Neural cell (in vitro differentiated cells): ENCODE data around the gene TUBG1. TPM values are rescaled to one million over a fixed set of nuclear protein-coding genes. Genes with fewer than 3 reads are reported as not detected.

Experiments used
- H2AFZ ChIP-seq: fragments of 200-600, 300-800 bp; sonication (generic), shearing (Covaris generic); 2 replicates; pipeline ENCODE4 v1.6.0; 2014; ENCODE audit warnings: low read depth, mild to moderate bottlenecking, antibody characterized with exemption, low read length, moderate library complexity
- H3F3A ChIP-seq: fragments of 200-600 bp; shearing (Covaris generic); 2 replicates; pipeline ENCODE4 v1.6.1; 2016; ENCODE audit warnings: mild to moderate bottlenecking, moderate library complexity, mixed read lengths, antibody characterized with exemption, low read length; ENCODE audit not compliant: insufficient read depth, poor library complexity, severe bottlenecking
- H3K27ac ChIP-seq: fragments of 200-600, 300-800 bp; sonication (generic), shearing (Covaris generic); 2 replicates; pipeline ENCODE4 v1.5.1; 2014; ENCODE audit warnings: mild to moderate bottlenecking, low read length, moderate library complexity
- H3K27me3 ChIP-seq: fragments of 300-800, 200-600 bp; sonication (generic), shearing (Covaris generic); 2 replicates; pipeline ENCODE4 v1.6.0; 2014; ENCODE audit warnings: mild to moderate bottlenecking, low read depth, low read length, moderate library complexity; ENCODE audit not compliant: insufficient read depth
- H3K36me3 ChIP-seq: fragments of 300-800, 200-600 bp; sonication (generic), shearing (Covaris generic); 2 replicates; pipeline ENCODE4 v1.5.1; 2014; ENCODE audit warnings: mild to moderate bottlenecking, antibody characterized with exemption, low read length, moderate library complexity; ENCODE audit not compliant: insufficient read depth
- H3K4me2 ChIP-seq: fragments of 300-800, 200-600 bp; sonication (generic), shearing (Covaris generic); 2 replicates; pipeline ENCODE4 v1.6.0; 2014; ENCODE audit warnings: mild to moderate bottlenecking, low read length
- H3K4me3 ChIP-seq: fragments of 300-800, 200-600 bp; sonication (generic), shearing (Covaris generic); 2 replicates; pipeline ENCODE4 v1.5.1; 2014; ENCODE audit warnings: mild to moderate bottlenecking, low read length, moderate library complexity
- H3K79me2 ChIP-seq: fragments of 200-600 bp; shearing (Covaris generic); replicated peaks from 2 replicates; pipeline ENCODE4 v1.6.0; 2014; ENCODE audit warnings: mild to moderate bottlenecking, low read length, moderate library complexity; ENCODE audit not compliant: insufficient read depth
- H3K9ac ChIP-seq: fragments of 300-800, 200-600 bp; sonication (generic), shearing (Covaris generic); 2 replicates; pipeline ENCODE4 v1.6.1; 2016; ENCODE audit warnings: mild to moderate bottlenecking, low read length, mixed read lengths
- H3K9me2 ChIP-seq: fragments of 200-600 bp; shearing (Covaris generic); 2 replicates; pipeline ENCODE4 v1.6.1; 2016; ENCODE audit warnings: mild to moderate bottlenecking, low read length, mixed read lengths; ENCODE audit not compliant: insufficient read depth
- H3K9me3 ChIP-seq: fragments of 200-600, 300-800 bp; sonication (generic), shearing (Covaris generic); 2 replicates; pipeline ENCODE4 v1.6.1; 2016; ENCODE audit warnings: mild to moderate bottlenecking, mixed run types, low read length, moderate library complexity, mixed read lengths
- H4K20me1 ChIP-seq: fragments of 200-600 bp; shearing (Covaris generic); 2 replicates; pipeline ENCODE4 v1.6.1; 2016; ENCODE audit warnings: mild to moderate bottlenecking, mixed run types; ENCODE audit not compliant: insufficient read depth
- CTCF ChIP-seq: fragments of 450-650 bp; IDR thresholded peaks from 2 replicates; pipeline ENCODE4 v1.5.1; 2014; ENCODE audit warnings: antibody characterized with exemption, mild to moderate bottlenecking, moderate library complexity; ENCODE audit not compliant: poor library complexity, severe bottlenecking
- EP300 ChIP-seq: fragments of 450-650 bp; conservative IDR thresholded peaks from 2 replicates; pipeline ENCODE4 v1.6.1; 2014; ENCODE audit warnings: antibody characterized with exemption, mild to moderate bottlenecking, moderate library complexity; ENCODE audit not compliant: poor library complexity, severe bottlenecking
- EZH2 ChIP-seq: fragments of 200-600, 300-800 bp; shearing (Covaris generic), sonication (generic); IDR thresholded peaks from 2 replicates; pipeline ENCODE4 v1.6.1; 2014; ENCODE audit warnings: antibody characterized with exemption, low read length, borderline replicate concordance, mild to moderate bottlenecking; ENCODE audit not compliant: insufficient read depth, poor library complexity, severe bottlenecking
- POLR2AphosphoS5 ChIP-seq: IDR thresholded peaks from 2 replicates; pipeline ENCODE4 v1.6.1; 2012
- REST ChIP-seq: IDR thresholded peaks from 2 replicates; pipeline ENCODE4 v1.6.1; 2012; ENCODE audit warnings: borderline replicate concordance
- SMC3 ChIP-seq: fragments of 450-650 bp; conservative IDR thresholded peaks from 2 replicates; pipeline ENCODE4 v1.6.1; 2014; ENCODE audit warnings: antibody characterized with exemption, mild to moderate bottlenecking, moderate library complexity; ENCODE audit not compliant: poor library complexity
- TAF1 ChIP-seq: IDR thresholded peaks from 2 replicates; pipeline ENCODE4 v1.6.1; 2012; ENCODE audit warnings: low read depth
- polyA plus RNA-seq: library from polyadenylated mRNA; depleted of rRNA; stranded (reverse); fragments of >200 nt; gene quantifications from 2 replicates; pipeline ENCODE4 v1.2.3, GENCODE V29; 2014

TUBG1 gene
- polyA plus RNA-seq, 1 donor from 2014 or later = 14.2 TPM

DNA sequence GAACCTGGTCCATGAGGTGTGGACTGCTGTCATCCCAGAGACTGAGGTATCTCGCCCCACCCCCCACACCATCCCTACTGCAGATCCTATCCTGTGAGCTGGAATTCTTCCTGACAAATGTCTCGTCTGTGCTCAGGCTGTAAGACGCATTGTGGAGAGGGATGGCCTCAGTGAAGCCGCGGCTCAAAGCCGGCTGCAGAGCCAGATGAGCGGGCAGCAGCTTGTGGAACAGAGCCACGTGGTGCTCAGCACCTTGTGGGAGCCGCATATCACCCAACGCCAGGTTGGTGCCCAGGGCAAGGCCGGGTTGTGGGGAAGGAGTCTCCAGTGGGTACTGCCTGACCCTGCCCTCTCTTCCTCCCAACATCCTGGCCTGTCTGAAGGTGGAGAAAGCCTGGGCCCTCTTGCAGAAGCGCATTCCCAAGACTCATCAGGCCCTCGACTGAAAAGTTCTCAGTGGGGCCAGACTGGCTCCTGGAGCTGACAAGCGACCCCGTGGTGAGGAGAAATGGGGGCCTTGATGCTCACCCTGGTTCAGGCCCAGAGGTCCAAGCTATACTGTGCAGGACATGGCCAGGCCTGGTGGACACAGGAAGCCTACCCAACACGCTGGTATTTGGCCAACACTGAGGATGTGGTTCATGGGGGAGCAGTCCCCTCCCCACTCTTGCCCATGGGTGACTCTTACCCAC lies 43.8 kb upstream of the TUBG1 start:
- Histone ChIP-seq H2AFZ (no peak overlapping the region), H3K27me3 (no peaks in the 10 kb centered on the region), H3K9me3 (no peaks in the 10 kb centered on the region), H3K27ac (no peak overlapping the region), H3K4me2 (no peak overlapping the region), H3K4me3 (no peak overlapping the region), H3K36me3 (no peaks in the 10 kb centered on the region), H3K79me2 (peaks cover 16% of the 10 kb centered on the region), H4K20me1 (no peaks in the 10 kb centered on the region), H3F3A (no peaks in the 10 kb centered on the region), H3K9ac (no peak overlapping the region), H3K9me2 (no peaks in the 10 kb centered on the region)
- no peak for TF ChIP-seq CTCF
- TF ChIP-seq EP300 = no peak
- no peak for TF ChIP-seq REST
- TF ChIP-seq SMC3 = no peak

- no peaks in the 10 kb centered on the region for H4K20me1 ChIP-seq
- peak overlapping the region; percentile 84 for H3K27ac ChIP-seq
- H3K27me3 ChIP-seq = no peaks in the 10 kb centered on the region
- peak overlapping the region; percentile 55 for H3K4me2 ChIP-seq
- H3K9ac ChIP-seq = peak overlapping the region; percentile 89
- no peaks in the 10 kb centered on the region for H3F3A ChIP-seq
- no peaks in the 10 kb centered on the region for H3K9me2 ChIP-seq
- no peak for TF ChIP-seq TAF1
- TF ChIP-seq EZH2 = no peak
- no peak for TF ChIP-seq POLR2AphosphoS5
- no peak for TF ChIP-seq CTCF
- no peak for TF ChIP-seq REST
- no peaks in the 10 kb centered on the region for H3K9me3 ChIP-seq
- H3K79me2 ChIP-seq = peaks cover 16% of the 10 kb centered on the region
- no peaks in the 10 kb centered on the region for H3K36me3 ChIP-seq
- H3K4me3 ChIP-seq = peak overlapping the region; percentile 98
- peak overlapping the region; percentile 85 for H2AFZ ChIP-seq
These were observed 43.1 kb upstream of the TUBG1 start for GRCh38 chr17:42566215-42566882.
